Stimulated activated naive CD8-positive, alpha-beta T cell treated with anti-CD3 and anti-CD28 coated beads, Interleukin-15, amount 100 ng/mL, for 72 hours (primary cell): ENCODE data around the gene TGFA.

ENCODE experiments used
- ATAC-seq: fragments of 150-1000 bp; cut with Tn5 transposase; 2 replicates; pipeline ENCODE4 v1.10.0; 2021; ENCODE audit warnings: mild to moderate bottlenecking, moderate library complexity
- DNase-seq, 2 donors: peaks; one replicate each; pipeline ENCODE4 v3.0.0; 2021 to 2022
- H3K27ac Mint-ChIP-seq, 2 donors: one replicate each; pipeline ENCODE4 v1.8.0; 2022; ENCODE audit warnings: mild to moderate bottlenecking in 2 of 2, mixed read lengths in 2 of 2, moderate library complexity in 2 of 2
- H3K27me3 Mint-ChIP-seq: one replicate; pipeline ENCODE4 v1.8.0; 2022; ENCODE audit warnings: mixed read lengths
- H3K4me1 Mint-ChIP-seq: one replicate; pipeline ENCODE4 v1.8.0; 2022; ENCODE audit warnings: mild to moderate bottlenecking, mixed read lengths
- H3K4me3 Mint-ChIP-seq, 2 donors: one replicate each; pipeline ENCODE4 v1.8.0; 2022; ENCODE audit warnings: mild to moderate bottlenecking in 2 of 2, mixed read lengths in 2 of 2, moderate library complexity in 1 of 2
- H3K9me3 Mint-ChIP-seq, 2 donors: one replicate each; pipeline ENCODE4 v1.8.0; 2022; ENCODE audit warnings: mixed read lengths in 2 of 2

Gene TGFA

GRCh38 chr2:70450641-70451250, 102.9 kb downstream of the TGFA start:
- DNase-seq = no peak
- Mint-ChIP-seq H3K4me3 (no peak overlapping the region), H3K27me3 (no peaks in the 10 kb centered on the region), H3K4me1 (peaks cover 2% of the 10 kb centered on the region), H3K9me3 (no peaks in the 10 kb centered on the region), H3K27ac (peak overlapping the region in 1 of 2 donors; percentile 76)
- ATAC-seq = no peak

- no peak overlapping the region for H3K4me3 Mint-ChIP-seq
- no peak overlapping the region for H3K27ac Mint-ChIP-seq
- DNase-seq = no peak
- H3K27me3 Mint-ChIP-seq = no peaks in the 10 kb centered on the region
- no peak for ATAC-seq
- H3K4me1 Mint-ChIP-seq = no peaks in the 10 kb centered on the region
- no peaks in the 10 kb centered on the region for H3K9me3 Mint-ChIP-seq
Observed at GRCh38 chr2:70448041-70448440, 105.6 kb downstream of the TGFA start.

- no peak for ATAC-seq
- DNase-seq = no peak
- H3K27me3 Mint-ChIP-seq = no peaks in the 10 kb centered on the region
Observed at GRCh38 chr2:70443726-70444125, 109.9 kb downstream of the TGFA start.

GRCh38 chr2:70443078-70443465, 110.6 kb downstream of the TGFA start:
- peaks cover 0 to 6% of the 10 kb centered on the region in 2 donors for H3K9me3 Mint-ChIP-seq
- no peak for ATAC-seq
- H3K4me1 Mint-ChIP-seq = peaks cover 30% of the 10 kb centered on the region
- H3K27ac Mint-ChIP-seq = no peak overlapping the region
- no peak for DNase-seq
- no peak overlapping the region for H3K4me3 Mint-ChIP-seq
- H3K27me3 Mint-ChIP-seq = no peaks in the 10 kb centered on the region

More at GRCh38 chr2:70443726-70444125, 109.9 kb downstream of the TGFA start:
- Mint-ChIP-seq H3K27ac (peak overlapping the region in 1 of 2 donors; percentile 19), H3K4me1 (peaks cover 30% of the 10 kb centered on the region), H3K9me3 (peaks cover 0 to 6% of the 10 kb centered on the region in 2 donors), H3K4me3 (no peak overlapping the region)

- Mint-ChIP-seq H3K9me3 (peaks cover 0 to 6% of the 10 kb centered on the region in 2 donors), H3K27ac (no peak overlapping the region), H3K27me3 (no peaks in the 10 kb centered on the region), H3K4me3 (no peak overlapping the region), H3K4me1 (peaks cover 30% of the 10 kb centered on the region)
- no peak for DNase-seq
- ATAC-seq = no peak
Observed at GRCh38 chr2:70442301-70443077, 111.1 kb downstream of the TGFA start.

- ATAC-seq = peak; percentile 80
- Mint-ChIP-seq H3K27me3 (no peaks in the 10 kb centered on the region), H3K27ac (peak overlapping the region; percentile 82 to 96), H3K4me1 (peaks cover 30% of the 10 kb centered on the region), H3K4me3 (peak overlapping the region; percentile 49 to 50), H3K9me3 (peaks cover 0 to 6% of the 10 kb centered on the region in 2 donors)
- peak in 1 of 2 donors; percentile 17 for DNase-seq
Observed at GRCh38 chr2:70440621-70441020, 113.0 kb downstream of the TGFA start.

GRCh38 chr2:70435138-70435537, 118.5 kb downstream of the TGFA start:
- Mint-ChIP-seq H3K4me1 (peaks cover 10% of the 10 kb centered on the region), H3K9me3 (no peaks in the 10 kb centered on the region), H3K27me3 (no peaks in the 10 kb centered on the region), H3K4me3 (no peak overlapping the region), H3K27ac (no peak overlapping the region)
- ATAC-seq (no peak), DNase-seq (no peak)

GRCh38 chr2:70433315-70433714, 120.3 kb downstream of the TGFA start:
- Mint-ChIP-seq H3K27me3 (no peaks in the 10 kb centered on the region), H3K27ac (no peak overlapping the region), H3K4me1 (no peaks in the 10 kb centered on the region), H3K4me3 (no peak overlapping the region), H3K9me3 (no peaks in the 10 kb centered on the region)
- DNase-seq (no peak), ATAC-seq (no peak)

GRCh38 chr2:70431716-70432347, 121.8 kb downstream of the TGFA start:
- Mint-ChIP-seq H3K27ac (peak overlapping the region; percentile 34 to 60), H3K4me1 (no peaks in the 10 kb centered on the region), H3K27me3 (no peaks in the 10 kb centered on the region), H3K4me3 (no peak overlapping the region), H3K9me3 (no peaks in the 10 kb centered on the region)
- no peak for ATAC-seq
- no peak for DNase-seq

- Mint-ChIP-seq H3K4me3 (no peak overlapping the region), H3K27me3 (no peaks in the 10 kb centered on the region), H3K4me1 (no peaks in the 10 kb centered on the region), H3K27ac (no peak overlapping the region), H3K9me3 (no peaks in the 10 kb centered on the region)
- DNase-seq (no peak), ATAC-seq (no peak)
Observed at GRCh38 chr2:70426341-70426740, 127.3 kb downstream of the TGFA start.

- ATAC-seq (no peak), DNase-seq (no peak)
- Mint-ChIP-seq H3K9me3 (no peaks in the 10 kb centered on the region), H3K27me3 (no peaks in the 10 kb centered on the region), H3K4me3 (no peak overlapping the region), H3K4me1 (no peaks in the 10 kb centered on the region), H3K27ac (no peak overlapping the region)
Observed at GRCh38 chr2:70425682-70426301, 127.8 kb downstream of the TGFA start.

GRCh38 chr2:70420740-70421139, 132.9 kb downstream of the TGFA start:
- H3K4me3 Mint-ChIP-seq = no peak overlapping the region
- H3K27ac Mint-ChIP-seq = no peak overlapping the region
- no peak for ATAC-seq
- H3K9me3 Mint-ChIP-seq = no peaks in the 10 kb centered on the region
- DNase-seq = no peak
- no peaks in the 10 kb centered on the region for H3K4me1 Mint-ChIP-seq
- no peaks in the 10 kb centered on the region for H3K27me3 Mint-ChIP-seq

- H3K27ac Mint-ChIP-seq = no peak overlapping the region
- no peaks in the 10 kb centered on the region for H3K4me1 Mint-ChIP-seq
- H3K27me3 Mint-ChIP-seq = no peaks in the 10 kb centered on the region
- H3K4me3 Mint-ChIP-seq = no peak overlapping the region
- DNase-seq (no peak), ATAC-seq (no peak)
- H3K9me3 Mint-ChIP-seq = no peaks in the 10 kb centered on the region
Observed at GRCh38 chr2:70420143-70420542, 133.5 kb downstream of the TGFA start.

GRCh38 chr2:70418514-70418913, 135.1 kb downstream of the TGFA start:
- Mint-ChIP-seq H3K27ac (no peak overlapping the region), H3K9me3 (no peaks in the 10 kb centered on the region), H3K27me3 (no peaks in the 10 kb centered on the region), H3K4me3 (no peak overlapping the region), H3K4me1 (no peaks in the 10 kb centered on the region)
- ATAC-seq (no peak), DNase-seq (no peak)

GRCh38 chr2:70417011-70417410, 136.6 kb downstream of the TGFA start:
- H3K9me3 Mint-ChIP-seq = no peaks in the 10 kb centered on the region
- no peaks in the 10 kb centered on the region for H3K27me3 Mint-ChIP-seq
- DNase-seq = no peak
- no peak overlapping the region for H3K27ac Mint-ChIP-seq
- H3K4me1 Mint-ChIP-seq = no peaks in the 10 kb centered on the region
- no peak overlapping the region for H3K4me3 Mint-ChIP-seq
- no peak for ATAC-seq
